Activated CD4-positive, alpha-beta memory T cell treated with anti-CD3 and anti-CD28 coated beads, Interleukin-2, amount 10 ng/mL, durations not matched to agents 7 days and 5 days (primary cell): ENCODE data around the gene HPCAL1. TPM values are rescaled to one million over a fixed set of nuclear protein-coding genes. Genes with fewer than 3 reads are reported as not detected.

Experiments
- CTCF ChIA-PET: fragments of 350-600 bp; sonication (Branson Sonifier 250); formaldehyde crosslinking; loops from one replicate; lab custom pipeline; 2021; ENCODE audit warnings: antibody characterized with exemption, inconsistent platforms; lab: Charles Lee
- POLR2A ChIA-PET: fragments of 350-600 bp; sonication (Branson Sonifier 250); formaldehyde crosslinking; loops from one replicate; lab custom pipeline; 2021; ENCODE audit warnings: antibody characterized with exemption; lab: Charles Lee
- DNase-seq: peaks from one replicate; pipeline ENCODE4 v3.0.0-alpha.2; 2020
- H3K27ac Mint-ChIP-seq: one replicate; pipeline ENCODE4 v1.8.0; 2021; ENCODE audit warnings: mild to moderate bottlenecking, mixed read lengths
- H3K27me3 Mint-ChIP-seq: one replicate; pipeline ENCODE4 v1.8.0; 2021; ENCODE audit warnings: mixed read lengths
- H3K36me3 Mint-ChIP-seq: one replicate; pipeline ENCODE4 v1.8.0; 2021; ENCODE audit warnings: low read depth, mixed read lengths
- H3K4me1 Mint-ChIP-seq: one replicate; pipeline ENCODE4 v1.8.0; 2021; ENCODE audit warnings: mixed read lengths
- H3K4me3 Mint-ChIP-seq: one replicate; pipeline ENCODE4 v1.8.0; 2021; ENCODE audit warnings: mild to moderate bottlenecking, mixed read lengths
- H3K9me3 Mint-ChIP-seq: one replicate; pipeline ENCODE4 v1.8.0; 2021; ENCODE audit warnings: mixed read lengths
- total RNA-seq, 2 experiments: library from RNA; stranded (reverse); gene quantifications; one replicate each; pipeline ENCODE4 v1.2.3, GENCODE V29; 2021

HPCAL1 gene
- total RNA-seq, 2 experiments from 2014 or later = 70.0 to 71.4 TPM

DNA sequence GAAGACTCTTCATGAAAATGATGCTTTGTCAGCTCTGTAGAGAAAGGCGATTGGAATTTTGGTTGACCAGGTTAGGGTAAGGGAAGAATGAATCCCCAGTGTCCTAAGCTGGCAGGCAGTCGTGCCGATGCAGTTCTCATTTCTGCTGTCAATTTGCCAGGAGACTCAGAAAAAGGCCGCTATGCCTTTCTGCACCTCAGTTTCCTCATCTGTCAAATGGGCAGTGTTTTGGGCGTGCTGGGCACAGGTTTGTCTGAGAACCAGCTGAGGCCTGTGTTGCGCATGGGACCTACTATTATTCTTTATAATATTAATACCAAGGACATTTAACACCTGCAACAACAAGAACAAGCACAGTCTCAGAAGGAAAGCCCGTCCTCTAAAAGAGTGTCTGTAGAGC lies 50.3 kb downstream of the HPCAL1 start:
- Mint-ChIP-seq H3K4me1 (peaks cover 20% of the 10 kb centered on the region), H3K9me3 (no peaks in the 10 kb centered on the region), H3K36me3 (peaks cover 2% of the 10 kb centered on the region), H3K27me3 (no peaks in the 10 kb centered on the region), H3K4me3 (no peak overlapping the region), H3K27ac (no peak overlapping the region)
- DNase-seq = no peak
- ChIA-PET CTCF (interaction anchor here (1.1 kb wide), 1 partner anchor 56 kb away, joined by 5 read pairs; no protein-coding TSS in a partner anchor), POLR2A (no interaction called here)

DNA sequence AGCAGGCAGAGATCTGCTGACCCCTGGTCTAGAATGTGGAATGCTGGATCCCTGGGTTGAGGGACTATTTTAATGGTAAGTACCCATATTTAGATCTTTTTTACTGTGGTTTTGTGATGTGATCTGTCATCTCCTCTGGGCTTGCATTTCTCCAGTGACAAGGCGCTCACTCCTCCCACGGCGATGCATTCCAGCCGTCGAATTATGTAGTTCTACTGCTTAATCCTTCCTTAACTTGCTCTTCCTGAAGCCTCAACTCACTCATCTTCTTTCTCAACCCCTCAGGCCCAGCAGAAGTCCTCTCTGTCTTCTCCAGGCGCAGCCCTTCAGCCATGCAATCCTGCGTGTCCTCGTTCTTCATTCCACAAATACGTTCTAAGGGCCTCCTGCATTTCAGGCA lies 51.2 kb downstream of the HPCAL1 start:
- peaks cover 2% of the 10 kb centered on the region for H3K36me3 Mint-ChIP-seq
- ChIA-PET CTCF (no interaction called here), POLR2A (no interaction called here)
- H3K4me1 Mint-ChIP-seq = peaks cover 17% of the 10 kb centered on the region
- no peaks in the 10 kb centered on the region for H3K27me3 Mint-ChIP-seq
- H3K4me3 Mint-ChIP-seq = no peak overlapping the region
- no peak overlapping the region for H3K27ac Mint-ChIP-seq
- DNase-seq = no peak
- no peaks in the 10 kb centered on the region for H3K9me3 Mint-ChIP-seq

DNA sequence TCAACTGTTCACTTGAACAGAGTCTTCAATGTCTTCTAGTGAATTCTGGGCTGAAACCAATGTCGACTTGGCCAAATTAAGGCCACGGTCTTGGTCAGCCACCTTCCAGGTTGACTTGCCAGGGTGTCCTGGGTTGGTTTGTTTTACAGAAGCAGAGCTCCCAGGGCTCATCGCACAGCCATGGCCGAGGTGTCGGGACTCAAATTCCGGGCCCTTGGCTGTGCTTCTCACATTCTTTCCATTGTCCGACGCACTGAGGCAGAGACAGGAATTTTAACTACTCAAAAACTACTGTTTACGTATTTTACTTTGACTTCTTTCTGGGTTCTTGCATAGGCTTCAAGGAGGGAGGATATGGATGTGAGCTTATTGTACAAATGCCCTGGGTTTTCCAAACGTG lies 51.7 kb downstream of the HPCAL1 start:
- Mint-ChIP-seq H3K27ac (no peak overlapping the region), H3K9me3 (no peaks in the 10 kb centered on the region), H3K4me3 (no peak overlapping the region), H3K27me3 (no peaks in the 10 kb centered on the region), H3K4me1 (peaks cover 14% of the 10 kb centered on the region), H3K36me3 (peaks cover 2% of the 10 kb centered on the region)
- POLR2A ChIA-PET = no interaction called here
- CTCF ChIA-PET = no interaction called here
- DNase-seq = no peak

DNA sequence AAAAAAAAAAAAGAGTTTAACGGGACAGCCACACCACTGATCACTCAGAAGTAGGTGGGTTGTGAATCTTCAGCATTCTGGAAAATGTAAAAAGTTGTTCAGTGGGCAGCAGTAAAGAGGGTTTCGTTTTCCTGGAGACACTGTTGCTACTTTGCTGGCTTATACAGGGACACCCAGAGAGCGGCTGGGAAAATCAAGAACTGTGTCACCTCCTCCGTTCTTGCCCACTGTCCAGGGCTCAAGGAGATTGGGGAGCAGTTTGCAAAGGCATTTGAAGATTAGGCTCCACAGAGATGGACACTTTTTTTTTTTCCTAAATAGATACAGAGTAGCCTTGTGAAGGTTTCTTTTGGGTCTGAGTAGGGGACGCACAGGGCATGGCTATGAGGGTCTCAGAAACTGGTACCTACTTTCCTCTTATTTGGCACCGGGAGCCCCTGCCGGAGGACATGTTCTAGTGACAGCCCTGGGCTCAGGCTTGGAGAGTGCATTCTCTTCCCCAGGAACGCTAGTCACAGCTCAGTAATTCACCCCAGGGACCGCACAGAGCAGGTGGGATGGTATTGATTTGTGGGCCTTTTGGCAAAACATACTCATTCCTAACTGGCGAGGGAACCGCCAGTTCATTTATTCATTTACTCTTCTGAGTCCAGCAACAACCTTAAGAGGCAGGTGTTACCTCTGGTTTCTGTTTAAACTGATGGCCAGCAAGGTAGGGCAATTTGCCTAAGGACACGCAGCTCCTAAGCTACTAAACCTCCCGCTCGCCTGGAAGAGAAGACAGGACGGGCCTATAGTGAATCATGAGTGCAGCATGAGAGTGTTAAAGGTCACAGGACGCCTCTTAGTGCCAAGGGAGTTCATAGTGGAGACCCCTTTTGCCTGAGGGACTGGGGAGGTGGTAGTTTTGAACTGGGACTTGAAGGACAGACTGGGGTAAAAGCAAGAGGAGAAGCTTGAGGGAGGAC lies 53.1 kb downstream of the HPCAL1 start:
- ChIA-PET POLR2A (no interaction called here), CTCF (no interaction called here)
- H3K27me3 Mint-ChIP-seq = no peaks in the 10 kb centered on the region
- H3K4me1 Mint-ChIP-seq = peaks cover 6% of the 10 kb centered on the region
- no peaks in the 10 kb centered on the region for H3K36me3 Mint-ChIP-seq
- H3K9me3 Mint-ChIP-seq = no peaks in the 10 kb centered on the region
- H3K4me3 Mint-ChIP-seq = no peak overlapping the region
- H3K27ac Mint-ChIP-seq = no peak overlapping the region
- DNase-seq = no peak

DNA sequence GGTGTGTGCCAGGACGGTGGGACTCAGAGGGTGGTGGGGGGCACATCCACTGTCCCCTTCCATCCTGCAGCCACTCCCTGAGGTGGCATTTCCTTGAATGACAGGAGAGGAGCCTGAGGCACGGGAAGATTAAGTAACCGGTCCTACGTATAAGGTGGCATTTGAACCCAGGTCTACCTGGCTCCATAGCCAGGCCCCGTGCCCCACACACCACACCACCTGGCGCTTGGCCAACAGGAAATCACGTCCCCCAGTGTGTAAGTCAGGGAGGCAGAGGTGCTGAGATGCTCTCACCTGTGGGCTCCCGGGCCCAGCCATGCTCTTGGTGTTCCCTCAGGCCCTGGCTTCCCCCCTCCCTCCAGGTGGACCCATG lies 53.7 kb downstream of the HPCAL1 start:
- Mint-ChIP-seq H3K9me3 (no peaks in the 10 kb centered on the region), H3K27me3 (no peaks in the 10 kb centered on the region), H3K4me3 (no peak overlapping the region), H3K36me3 (no peaks in the 10 kb centered on the region), H3K27ac (no peak overlapping the region), H3K4me1 (peaks cover 2% of the 10 kb centered on the region)
- ChIA-PET CTCF (no interaction called here), POLR2A (no interaction called here)
- DNase-seq = no peak

DNA sequence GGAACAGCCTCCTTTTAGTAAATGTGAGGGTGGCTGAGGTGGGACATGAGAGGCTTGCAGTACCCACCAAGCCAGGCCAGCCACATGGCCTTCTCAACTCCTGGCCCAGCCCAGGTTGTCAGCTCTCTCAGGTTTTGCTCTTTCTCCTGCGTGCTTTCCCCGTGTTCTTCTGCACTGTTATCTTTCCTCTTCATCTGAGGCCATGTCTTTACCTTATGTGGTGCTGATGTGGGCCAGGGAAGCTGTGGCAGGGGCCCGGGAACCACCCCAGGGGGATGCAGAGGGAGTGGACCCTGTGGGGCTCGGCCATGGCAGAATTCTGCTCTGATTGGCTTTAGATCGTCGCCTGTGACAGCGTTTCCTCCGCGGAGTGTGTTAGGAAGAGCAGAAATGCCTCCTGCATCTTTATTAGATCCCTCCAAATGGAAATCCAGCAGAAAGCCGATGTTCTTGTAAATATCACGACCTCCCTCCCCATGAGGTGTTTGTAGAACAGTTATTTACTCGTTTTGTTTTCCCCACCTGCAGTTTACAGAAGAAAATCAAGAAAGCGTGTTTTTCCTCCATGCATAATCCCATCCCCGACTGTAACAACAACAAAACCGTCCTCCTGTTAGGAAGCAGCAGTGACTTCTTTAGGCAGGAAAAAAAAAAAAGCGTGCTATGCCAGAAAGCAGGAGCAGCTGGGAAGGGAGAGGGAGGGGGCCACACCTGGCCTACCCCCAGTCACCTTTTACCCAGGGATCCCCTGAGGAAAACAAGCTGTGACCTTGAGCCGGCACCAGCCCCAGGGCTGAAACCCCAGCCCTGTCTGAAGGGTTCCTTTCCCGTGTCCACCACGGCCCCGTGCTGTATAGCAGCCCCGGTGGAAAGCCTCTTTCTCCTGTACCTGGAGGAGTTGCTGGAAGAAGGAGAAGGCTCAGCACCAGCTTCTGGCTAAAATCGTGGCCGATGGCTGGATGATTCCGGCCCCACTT lies 54.8 kb downstream of the HPCAL1 start:
- Mint-ChIP-seq H3K4me3 (no peak overlapping the region), H3K9me3 (no peaks in the 10 kb centered on the region), H3K27me3 (no peaks in the 10 kb centered on the region), H3K4me1 (peaks cover 2% of the 10 kb centered on the region), H3K27ac (no peak overlapping the region), H3K36me3 (no peaks in the 10 kb centered on the region)
- ChIA-PET CTCF (no interaction called here), POLR2A (no interaction called here)
- DNase-seq = no peak

DNA sequence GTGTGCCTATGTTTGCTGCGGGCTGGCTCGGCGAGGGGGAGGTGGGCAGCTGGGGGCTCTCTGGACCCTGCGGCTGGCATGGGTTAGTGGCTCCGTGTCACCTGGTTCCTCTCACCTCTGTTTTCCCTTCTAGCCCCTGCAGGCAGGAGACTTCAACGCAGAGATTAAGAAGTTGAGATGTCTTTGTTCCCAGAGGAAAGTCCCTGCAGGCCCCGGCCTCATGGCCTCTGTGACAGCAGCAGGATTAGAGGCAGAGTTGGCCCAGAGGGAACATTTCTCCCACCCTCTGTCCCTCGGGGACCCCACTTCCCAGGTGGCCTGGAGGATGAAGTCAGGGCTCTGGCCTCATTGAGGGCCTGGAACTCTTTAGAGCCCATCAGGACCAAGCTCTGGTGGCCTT lies 56.5 kb downstream of the HPCAL1 start:
- ChIA-PET POLR2A (no interaction called here), CTCF (no interaction called here)
- Mint-ChIP-seq H3K9me3 (no peaks in the 10 kb centered on the region), H3K4me3 (no peak overlapping the region), H3K36me3 (no peaks in the 10 kb centered on the region), H3K4me1 (peaks cover 2% of the 10 kb centered on the region), H3K27ac (no peak overlapping the region), H3K27me3 (no peaks in the 10 kb centered on the region)
- no peak for DNase-seq

DNA sequence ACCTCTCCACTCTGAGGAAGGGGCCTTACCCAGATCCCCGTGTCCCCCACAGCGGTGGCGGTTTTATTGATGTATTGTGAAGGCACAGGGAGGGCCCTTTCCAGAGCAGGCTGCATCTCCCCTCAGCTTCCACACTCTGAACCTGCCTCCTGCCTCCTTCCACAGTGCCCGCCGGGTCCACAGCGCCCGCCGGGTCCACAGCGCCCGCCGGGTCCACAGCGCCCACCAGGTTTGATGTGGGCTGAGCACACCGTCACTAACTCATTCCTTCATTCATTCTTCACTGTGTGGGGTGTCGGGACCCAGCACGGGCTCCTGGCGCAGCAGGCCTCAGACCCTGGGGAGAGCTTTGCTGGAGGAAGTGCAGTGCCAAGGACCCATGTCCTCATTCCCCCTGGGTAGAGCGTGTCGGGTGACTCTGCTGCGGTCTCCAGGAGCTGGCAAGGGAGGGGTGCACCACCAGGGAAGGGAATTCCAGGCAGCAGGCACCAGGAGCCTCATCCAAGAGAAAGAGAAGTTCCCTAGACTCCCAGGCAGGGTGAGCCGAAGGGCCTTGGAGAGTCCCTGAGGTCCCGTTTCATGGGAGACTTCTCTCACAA lies 57.1 kb downstream of the HPCAL1 start:
- DNase-seq = no peak
- Mint-ChIP-seq H3K36me3 (no peaks in the 10 kb centered on the region), H3K9me3 (no peaks in the 10 kb centered on the region), H3K4me1 (peaks cover 2% of the 10 kb centered on the region), H3K4me3 (no peak overlapping the region), H3K27me3 (no peaks in the 10 kb centered on the region), H3K27ac (no peak overlapping the region)
- POLR2A ChIA-PET = no interaction called here
- CTCF ChIA-PET = no interaction called here

DNA sequence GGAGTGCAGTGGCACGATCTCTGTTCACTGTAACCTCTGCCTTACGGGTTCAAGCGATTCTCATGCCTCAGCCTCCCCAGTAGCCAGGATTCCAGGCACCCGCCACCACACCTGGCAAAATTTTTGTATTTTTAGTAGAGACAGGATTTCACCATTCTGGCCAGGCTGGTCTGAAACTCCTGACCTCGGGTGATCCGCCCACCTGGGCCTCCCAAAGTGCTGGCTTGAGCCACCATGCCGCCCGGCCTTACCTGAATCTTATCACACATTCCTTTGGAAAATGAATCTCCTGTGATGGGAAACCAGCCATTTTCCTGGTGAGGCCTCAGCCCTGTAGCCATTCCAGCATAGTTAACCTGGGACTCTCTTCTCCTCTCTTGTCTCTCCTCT lies 57.8 kb downstream of the HPCAL1 start:
- ChIA-PET POLR2A (no interaction called here), CTCF (no interaction called here)
- no peak for DNase-seq
- Mint-ChIP-seq H3K36me3 (no peaks in the 10 kb centered on the region), H3K27me3 (no peaks in the 10 kb centered on the region), H3K9me3 (no peaks in the 10 kb centered on the region), H3K4me3 (no peak overlapping the region), H3K4me1 (peaks cover 2% of the 10 kb centered on the region), H3K27ac (no peak overlapping the region)

DNA sequence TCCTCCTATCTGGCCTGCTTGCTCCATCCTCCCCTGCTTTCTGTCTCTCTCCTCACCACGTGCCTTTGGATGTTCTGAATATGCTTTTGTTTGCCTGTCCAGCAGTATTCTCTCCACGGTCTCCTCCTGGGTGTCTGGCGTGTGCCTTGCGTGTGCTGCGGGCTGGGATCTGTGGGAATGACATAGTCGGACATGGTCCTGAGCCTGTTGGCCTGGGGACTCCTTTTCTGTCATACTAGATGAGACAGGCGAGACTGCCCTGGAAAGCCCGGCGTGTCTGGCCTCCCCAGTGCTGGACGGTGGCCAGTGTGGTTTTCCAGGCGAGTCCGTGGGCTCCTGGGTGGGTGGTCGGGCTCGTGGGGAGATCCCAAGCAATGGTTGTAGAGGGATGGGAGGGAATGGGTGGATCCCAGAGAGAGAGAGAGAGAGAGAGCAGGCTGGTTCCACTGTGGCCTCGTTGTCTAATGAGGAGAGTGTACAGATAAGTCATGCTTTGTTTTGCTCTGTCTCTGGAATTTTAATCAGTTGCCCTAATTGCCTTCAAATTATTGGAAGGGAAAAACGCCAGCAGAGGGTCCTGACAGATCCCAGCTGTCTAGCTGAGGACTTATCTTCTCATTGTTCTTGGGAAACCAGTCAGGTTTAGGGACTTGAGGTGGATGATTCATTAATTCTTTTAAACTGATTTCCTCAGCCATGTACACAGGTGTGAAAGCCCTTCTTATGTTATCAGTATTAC lies 58.3 kb downstream of the HPCAL1 start:
- Mint-ChIP-seq H3K4me1 (peaks cover 2% of the 10 kb centered on the region), H3K4me3 (no peak overlapping the region), H3K27me3 (no peaks in the 10 kb centered on the region), H3K27ac (no peak overlapping the region), H3K36me3 (no peaks in the 10 kb centered on the region), H3K9me3 (no peaks in the 10 kb centered on the region)
- no peak for DNase-seq
- CTCF ChIA-PET = interaction anchor here (1.4 kb wide), 1 partner anchor 48 kb away, joined by 4 read pairs; no protein-coding TSS in a partner anchor
- POLR2A ChIA-PET = no interaction called here

DNA sequence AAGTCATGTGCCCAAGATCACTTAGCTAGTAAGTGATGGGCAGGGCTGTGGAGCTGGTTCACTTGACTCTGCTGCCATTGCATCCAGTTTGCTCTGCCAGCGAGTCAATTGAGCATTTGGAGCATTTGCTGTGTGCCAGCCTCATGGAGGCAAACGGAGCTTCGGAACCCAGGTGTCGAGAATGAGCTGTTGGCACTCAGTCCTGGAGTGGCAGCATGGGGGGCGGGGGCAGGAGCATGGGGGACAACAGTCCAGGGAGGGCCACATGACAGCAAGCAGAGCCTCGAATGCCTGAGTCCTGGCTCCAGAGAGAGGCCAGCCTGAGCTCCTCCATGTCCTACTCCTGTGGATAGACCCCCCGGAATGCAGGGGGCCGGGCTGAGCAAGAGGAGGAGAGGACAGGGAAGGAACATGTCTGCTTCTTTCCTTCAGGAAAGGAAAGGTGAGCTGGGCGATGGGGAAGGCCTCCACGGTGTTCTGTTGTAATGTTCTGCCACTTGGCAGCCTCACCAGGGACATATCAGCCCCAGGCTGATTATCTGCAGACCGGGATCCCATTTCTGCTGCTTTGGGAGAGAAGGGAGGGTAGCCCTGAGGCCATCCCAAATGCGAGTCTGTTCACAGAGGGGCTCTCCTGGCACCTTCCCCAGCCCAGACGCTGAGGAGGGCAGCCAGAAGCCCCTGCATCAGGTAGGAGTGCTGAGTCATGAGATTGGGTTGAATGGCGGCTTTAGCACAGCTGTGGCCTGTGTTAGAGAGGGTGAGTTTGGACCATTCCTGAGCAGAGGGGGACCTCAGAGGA lies 59.6 kb downstream of the HPCAL1 start:
- H3K4me1 Mint-ChIP-seq = no peaks in the 10 kb centered on the region
- DNase-seq = no peak
- H3K36me3 Mint-ChIP-seq = no peaks in the 10 kb centered on the region
- H3K4me3 Mint-ChIP-seq = no peak overlapping the region
- H3K27me3 Mint-ChIP-seq = no peaks in the 10 kb centered on the region
- H3K9me3 Mint-ChIP-seq = no peaks in the 10 kb centered on the region
- ChIA-PET POLR2A (no interaction called here), CTCF (interaction anchor here (1.0 to 1.4 kb wide), 2 partner anchors 47 kb away, joined by 3 to 4 read pairs; no protein-coding TSS in a partner anchor)
- no peak overlapping the region for H3K27ac Mint-ChIP-seq
